ENCODE measurements around the gene FUZ.

The FUZ gene

GRCh38 chr19:49812997-49813861, at the start of gene FUZ:
TSS of gene FUZ (minus strand) at chr19:49813292. CDS start at chr19:49813106, 186 bp downstream.
- peak; percentile 75 for DNase-seq

- peak; percentile 62 for DNase-seq
Observed at GRCh38 chr19:49862391-49863253, 49.5 kb upstream of the FUZ start.

GRCh38 chr19:49861541-49862378, 48.7 kb upstream of the FUZ start:
- no peak for DNase-seq

GRCh38 chr19:49861107-49861506, 48.0 kb upstream of the FUZ start:
- DNase-seq: peak; percentile 54

GRCh38 chr19:49860336-49861102, 47.4 kb upstream of the FUZ start:
- no peak for DNase-seq

GRCh38 chr19:49859682-49860335, 46.7 kb upstream of the FUZ start:
- DNase-seq: no peak

- no peak for DNase-seq
Observed at GRCh38 chr19:49858088-49858985, 45.2 kb upstream of the FUZ start.

GRCh38 chr19:49857838-49858087, 44.7 kb upstream of the FUZ start:
- DNase-seq: no peak

- DNase-seq: no peak
Observed at GRCh38 chr19:49857061-49857837, 44.2 kb upstream of the FUZ start.

GRCh38 chr19:49856574-49857021, 43.5 kb upstream of the FUZ start:
- no peak for DNase-seq

GRCh38 chr19:49855676-49856573, 42.8 kb upstream of the FUZ start:
- DNase-seq: no peak

GRCh38 chr19:49855277-49855675, 42.2 kb upstream of the FUZ start:
- no peak for DNase-seq

- DNase-seq: no peak
Observed at GRCh38 chr19:49854378-49855263, 41.5 kb upstream of the FUZ start.

GRCh38 chr19:49853852-49854377, 40.8 kb upstream of the FUZ start:
- no peak for DNase-seq

GRCh38 chr19:49852631-49853126, 39.6 kb upstream of the FUZ start:
- DNase-seq: no peak

- DNase-seq: no peak
Observed at GRCh38 chr19:49851456-49852259, 38.6 kb upstream of the FUZ start.
